ENCODE data around the gene PAPPA2.
A peak's percentile ranks its signal among the peaks of the same experiment; 100 is the strongest.
"Not testable (repeated sequence)": the region's sequence is repeated elsewhere in the genome, so short reads cannot be mapped to it uniquely, and the experiment has no call there.

PAPPA2 gene

GRCh38 chr1:176462674-176463378, at the start of gene PAPPA2:
Gene PAPPA2 (plus strand): TSS chr1:176463175. CDS start chr1:176556323, 93,148 bp downstream.
- no peak for DNase-seq (ENCODE audit: low read depth)

- no peak for DNase-seq (ENCODE audit: low read depth)
These were observed 46.2 kb upstream of the PAPPA2 start for GRCh38 chr1:176416777-176417176.

GRCh38 chr1:176419608-176420007, 43.4 kb upstream of the PAPPA2 start:
- not testable (repeated sequence) for DNase-seq (ENCODE audit: low read depth)

GRCh38 chr1:176434234-176434633, 28.7 kb upstream of the PAPPA2 start:
- DNase-seq (ENCODE audit: low read depth) = no peak

GRCh38 chr1:176436251-176436650, 26.7 kb upstream of the PAPPA2 start:
- DNase-seq (ENCODE audit: low read depth) = no peak

- DNase-seq (ENCODE audit: low read depth) = no peak
These were observed 22.8 kb upstream of the PAPPA2 start for GRCh38 chr1:176440176-176440575.

GRCh38 chr1:176444286-176444685, 18.7 kb upstream of the PAPPA2 start:
- DNase-seq (ENCODE audit: low read depth) = no peak

GRCh38 chr1:176445402-176445801, 17.6 kb upstream of the PAPPA2 start:
- DNase-seq (ENCODE audit: low read depth) = no peak

- no peak for DNase-seq (ENCODE audit: low read depth)
These were observed 14.6 kb upstream of the PAPPA2 start for GRCh38 chr1:176448340-176448739.

GRCh38 chr1:176450526-176450925, 12.4 kb upstream of the PAPPA2 start:
- peak; percentile 12 for DNase-seq (ENCODE audit: low read depth)

GRCh38 chr1:176451741-176452140, 11.2 kb upstream of the PAPPA2 start:
- not testable (repeated sequence) for DNase-seq (ENCODE audit: low read depth)

GRCh38 chr1:176456795-176457194, 6.2 kb upstream of the PAPPA2 start:
- no peak for DNase-seq (ENCODE audit: low read depth)

- DNase-seq (ENCODE audit: low read depth) = no peak
These were observed 2.2 kb upstream of the PAPPA2 start for GRCh38 chr1:176460544-176461336.

- DNase-seq (ENCODE audit: low read depth) = no peak
These were observed 1.4 kb upstream of the PAPPA2 start for GRCh38 chr1:176461576-176461975.

GRCh38 chr1:176466514-176466913, 3.5 kb downstream of the PAPPA2 start:
- DNase-seq (ENCODE audit: low read depth) = peak; percentile 1

- peak; percentile 24 for DNase-seq (ENCODE audit: low read depth)
These were observed 6.6 kb downstream of the PAPPA2 start for GRCh38 chr1:176469450-176470010.

- DNase-seq (ENCODE audit: low read depth) = no peak
These were observed 8.6 kb downstream of the PAPPA2 start for GRCh38 chr1:176471338-176472121.

GRCh38 chr1:176479971-176480370, 17.0 kb downstream of the PAPPA2 start:
- no peak for DNase-seq (ENCODE audit: low read depth)

GRCh38 chr1:176480750-176481149, 17.8 kb downstream of the PAPPA2 start:
- no peak for DNase-seq (ENCODE audit: low read depth)

GRCh38 chr1:176485083-176485482, 22.1 kb downstream of the PAPPA2 start:
- no peak for DNase-seq (ENCODE audit: low read depth)

- no peak for DNase-seq (ENCODE audit: low read depth)
These were observed 31.5 kb downstream of the PAPPA2 start for GRCh38 chr1:176494436-176494835.

GRCh38 chr1:176499671-176500070, 36.7 kb downstream of the PAPPA2 start:
- DNase-seq (ENCODE audit: low read depth) = no peak
